H1 (cell line): Measurements from ENCODE around the gene PJVK. TPM values are rescaled to one million over a fixed set of nuclear protein-coding genes. Genes with fewer than 3 reads are reported as not detected.

Source experiments
- CTCF ChIA-PET: fragments of 300-600 bp; sonication (Branson Sonifier 250); formaldehyde crosslinking; loops from one replicate; lab custom pipeline; 2021; ENCODE audit not compliant: partially characterized antibody; lab: Charles Lee
- POLR2A ChIA-PET: fragments of 300-600 bp; sonication (Branson Sonifier 250); formaldehyde crosslinking; loops from one replicate; lab custom pipeline; 2021; ENCODE audit warnings: inconsistent platforms; ENCODE audit not compliant: partially characterized antibody; lab: Charles Lee
- DNase-seq, 2 experiments: peaks; one replicate each; pipeline versions ENCODE4 v3.0.0 to v3.0.0-alpha.2; 2010 to 2022; ENCODE audit warnings: low spot score in 2 of 2, low read depth in 1 of 2, mixed read lengths in 1 of 2
- FAIRE-seq: peaks from 2 replicates; lab custom pipeline; 2011; peaks lifted over from hg19 to GRCh38; lab: Jason Lieb, UNC
- H2AFZ ChIP-seq: 2 replicates; pipeline ENCODE4 v1.8.1; 2012; ENCODE audit warnings: low read length, inconsistent platforms
- H2AK5ac ChIP-seq: 2 replicates; pipeline ENCODE4 v1.6.1; 2013; ENCODE audit warnings: low read depth, low read length
- H2BK120ac ChIP-seq: replicated peaks from 2 replicates; pipeline ENCODE3; 2013; ENCODE audit warnings: low read depth, low read length, inconsistent platforms
- H2BK12ac ChIP-seq: 2 replicates; pipeline ENCODE4 v1.6.1; 2013; ENCODE audit warnings: low read depth, low read length
- H2BK15ac ChIP-seq: 2 replicates; pipeline ENCODE4 v1.6.1; 2013; ENCODE audit warnings: low read length
- H2BK20ac ChIP-seq: 2 replicates; pipeline ENCODE4 v1.6.1; 2013; ENCODE audit warnings: low read length
- H2BK5ac ChIP-seq: 2 replicates; pipeline ENCODE4 v1.6.1; 2013; ENCODE audit warnings: low read depth, low read length
- H3K14ac ChIP-seq: 2 replicates; pipeline ENCODE4 v1.6.1; 2013; ENCODE audit warnings: inconsistent platforms; ENCODE audit not compliant: insufficient read length
- H3K18ac ChIP-seq: 2 replicates; pipeline ENCODE4 v1.6.1; 2013; ENCODE audit warnings: low read length; ENCODE audit errors: extremely low read depth
- H3K23ac ChIP-seq: 2 replicates; pipeline ENCODE4 v1.6.1; 2013; ENCODE audit warnings: inconsistent platforms; ENCODE audit not compliant: insufficient read length
- H3K23me2 ChIP-seq: 2 replicates; pipeline ENCODE4 v1.6.1; 2013; ENCODE audit warnings: low read depth, low read length
- H3K27ac ChIP-seq: 2 replicates; pipeline ENCODE4 v1.6.1; 2011; ENCODE audit warnings: low read depth, low read length, inconsistent platforms
- H3K27me3 ChIP-seq, 4 experiments: replicated peaks in 1 of 4; 1 replicate in 1 of 4; 2 replicates in 3 of 4; pipeline versions ENCODE4 v1.6.1 to v1.8.1; 2011 to 2013; ENCODE audit warnings: low read length in 3 of 4, mild to moderate bottlenecking in 3 of 4, inconsistent platforms in 2 of 4, mixed read lengths in 2 of 4, moderate library complexity in 1 of 4; ENCODE audit not compliant: control insufficient read depth in 3 of 4, insufficient read depth in 3 of 4; ENCODE audit errors: extremely low read depth in 1 of 4
- H3K36me3 ChIP-seq, 4 experiments: 2 replicates each; pipeline versions ENCODE4 v1.6.1 to v1.8.1; 2011 to 2013; ENCODE audit warnings: mild to moderate bottlenecking in 4 of 4, low read length in 3 of 4, moderate library complexity in 2 of 4, control low read depth in 1 of 4, inconsistent platforms in 1 of 4; ENCODE audit not compliant: insufficient read depth in 4 of 4, control insufficient read depth in 2 of 4
- H3K4ac ChIP-seq: replicated peaks from 2 replicates; pipeline ENCODE3; 2013; ENCODE audit warnings: low read length, low read depth, mixed read lengths, inconsistent platforms; ENCODE audit not compliant: insufficient read length
- H3K4me1 ChIP-seq, 4 experiments: replicated peaks in 1 of 4; 1 replicate in 1 of 4; 2 replicates in 3 of 4; pipeline versions ENCODE4 v1.6.1 to v1.8.1; 2011 to 2013; ENCODE audit warnings: low read length in 3 of 4, inconsistent platforms in 2 of 4, mixed read lengths in 1 of 4; ENCODE audit not compliant: insufficient read depth in 4 of 4, control insufficient read depth in 3 of 4
- H3K4me2 ChIP-seq, 2 experiments: 2 replicates each; pipeline versions ENCODE4 v1.6.1 to v1.8.1; 2011 to 2013; ENCODE audit warnings: low read depth in 2 of 2, low read length in 2 of 2, control low read depth in 1 of 2, inconsistent platforms in 1 of 2, mild to moderate bottlenecking in 1 of 2; ENCODE audit not compliant: insufficient read depth in 1 of 2
- H3K4me3 ChIP-seq, 4 experiments: fragments of 200-600, 300-600 bp in 1 of 4; sonication (generic), shearing (Covaris generic), sonication (Bioruptor Twin) in 1 of 4; 2 replicates each; pipeline versions ENCODE4 v1.5.1 to v1.8.1; 2011 to 2016; ENCODE audit warnings: low read length in 4 of 4, low read depth in 3 of 4, control low read depth in 2 of 4, inconsistent platforms in 2 of 4, mild to moderate bottlenecking in 2 of 4, mixed read lengths in 1 of 4, moderate library complexity in 1 of 4; ENCODE audit not compliant: insufficient read depth in 2 of 4; ENCODE audit errors: extremely low read depth in 1 of 4
- H3K56ac ChIP-seq: replicated peaks from 2 replicates; pipeline ENCODE3; 2013; ENCODE audit warnings: low read depth, mild to moderate bottlenecking, mixed read lengths, low read length, inconsistent platforms; ENCODE audit not compliant: insufficient read length
- H3K79me1 ChIP-seq: 2 replicates; pipeline ENCODE4 v1.6.1; 2013; ENCODE audit warnings: low read depth, low read length, control low read depth
- H3K79me2 ChIP-seq, 2 experiments: 2 replicates each; pipeline versions ENCODE4 v1.6.1 to v1.8.1; 2012 to 2013; ENCODE audit warnings: low read length in 2 of 2, mild to moderate bottlenecking in 2 of 2, inconsistent platforms in 1 of 2; ENCODE audit not compliant: insufficient read depth in 2 of 2, control insufficient read depth in 1 of 2
- H3K9ac ChIP-seq, 4 experiments: replicated peaks in 1 of 4; 1 replicate in 1 of 4; 2 replicates in 3 of 4; pipeline versions ENCODE4 v1.6.1 to v1.8.1; 2011 to 2013; ENCODE audit warnings: low read depth in 3 of 4, low read length in 3 of 4, control low read depth in 2 of 4, mild to moderate bottlenecking in 2 of 4, moderate library complexity in 2 of 4, inconsistent platforms in 1 of 4; ENCODE audit errors: extremely low read depth in 1 of 4
- H3K9me3 ChIP-seq, 2 experiments: 2 replicates each; pipeline versions ENCODE4 v1.6.1 to v1.8.1; 2012 to 2013; ENCODE audit warnings: mild to moderate bottlenecking in 2 of 2, moderate library complexity in 2 of 2, control low read depth in 1 of 2, inconsistent platforms in 1 of 2, low read depth in 1 of 2, low read length in 1 of 2, mixed read lengths in 1 of 2; ENCODE audit not compliant: insufficient read depth in 2 of 2
- H4K20me1 ChIP-seq, 2 experiments: replicated peaks in 1 of 2; 2 replicates each; pipeline versions ENCODE3 to v1.8.1; 2011 to 2013; ENCODE audit warnings: inconsistent platforms in 2 of 2, low read length in 2 of 2, mild to moderate bottlenecking in 1 of 2; ENCODE audit not compliant: insufficient read depth in 2 of 2, control insufficient read depth in 1 of 2
- H4K5ac ChIP-seq: 2 replicates; pipeline ENCODE4 v1.6.1; 2013; ENCODE audit warnings: low read length, low read depth, mixed read lengths, inconsistent platforms; ENCODE audit not compliant: insufficient read length
- H4K8ac ChIP-seq: 2 replicates; pipeline ENCODE4 v1.8.0; 2013; ENCODE audit warnings: mild to moderate bottlenecking, moderate library complexity, low read length, inconsistent platforms; ENCODE audit not compliant: insufficient read depth; ENCODE audit errors: extremely low read depth
- H4K91ac ChIP-seq: replicated peaks from 2 replicates; pipeline ENCODE3; 2013; ENCODE audit warnings: low read length, mixed read lengths, inconsistent platforms; ENCODE audit not compliant: insufficient read length
- BCL11A ChIP-seq, 2 experiments: IDR thresholded peaks; one replicate each; pipeline ENCODE4 v1.6.1; 2011; ENCODE audit warnings: low read depth in 2 of 2, low read length in 2 of 2, mild to moderate bottlenecking in 2 of 2
- CHD1 ChIP-seq: IDR thresholded peaks from 2 replicates; pipeline ENCODE4 v1.6.1; 2012; ENCODE audit warnings: low read depth, low read length, improper control_type of control experiment
- CHD2 ChIP-seq: IDR thresholded peaks from 2 replicates; pipeline ENCODE4 v1.6.1; 2012; ENCODE audit warnings: low read length, improper control_type of control experiment
- EGR1 ChIP-seq: IDR thresholded peaks from 2 replicates; pipeline ENCODE4 v1.6.1; 2011; ENCODE audit warnings: low read depth, low read length, borderline replicate concordance
- EP300 ChIP-seq, 2 experiments: IDR thresholded peaks; 1 replicate in 1 of 2; 2 replicates in 1 of 2; pipeline ENCODE4 v1.6.1; 2011 to 2012; ENCODE audit warnings: low read depth in 2 of 2, low read length in 2 of 2, mild to moderate bottlenecking in 2 of 2, borderline replicate concordance in 1 of 2, inconsistent platforms in 1 of 2, moderate library complexity in 1 of 2
- GTF2F1 ChIP-seq: IDR thresholded peaks from 2 replicates; pipeline ENCODE4 v1.6.1; 2012; ENCODE audit warnings: low read depth, low read length, improper control_type of control experiment, borderline replicate concordance
- JUN ChIP-seq: IDR thresholded peaks from 2 replicates; pipeline ENCODE4 v1.6.1; 2011; ENCODE audit warnings: low read depth, mild to moderate bottlenecking, improper control_type of control experiment, low read length
- KDM5A ChIP-seq: fragments of 200-600 bp; IDR thresholded peaks from 2 replicates; pipeline ENCODE4 v1.7.1; 2012; ENCODE audit warnings: mild to moderate bottlenecking, low read length, inconsistent platforms, mixed read lengths
- MAX ChIP-seq: IDR thresholded peaks from 2 replicates; pipeline ENCODE4 v1.6.1; 2012; ENCODE audit warnings: inconsistent platforms
- NANOG ChIP-seq: IDR thresholded peaks from 2 replicates; pipeline ENCODE4 v1.6.1; 2011; ENCODE audit warnings: low read length, low read depth, mild to moderate bottlenecking, inconsistent platforms; ENCODE audit not compliant: insufficient read depth, poor library complexity, severe bottlenecking
- PHF8 ChIP-seq: fragments of 200-600 bp; sonication (generic); conservative IDR thresholded peaks from 2 replicates; pipeline ENCODE4 v1.7.1; 2012; ENCODE audit warnings: low read depth, mild to moderate bottlenecking, inconsistent platforms, low read length, moderate library complexity
- RAD21 ChIP-seq, 2 experiments: IDR thresholded peaks in 1 of 2; conservative IDR thresholded peaks in 1 of 2; 2 replicates each; pipeline ENCODE4 v1.6.1; 2011; ENCODE audit warnings: low read depth in 2 of 2, low read length in 2 of 2, improper control_type of control experiment in 1 of 2, inconsistent platforms in 1 of 2, mild to moderate bottlenecking in 1 of 2, moderate library complexity in 1 of 2
- SP1 ChIP-seq: IDR thresholded peaks from 2 replicates; pipeline ENCODE4 v1.6.1; 2011; ENCODE audit warnings: low read depth, low read length
- TCF12 ChIP-seq: IDR thresholded peaks from 2 replicates; pipeline ENCODE4 v1.6.1; 2011; ENCODE audit warnings: low read depth, mild to moderate bottlenecking, low read length
- WGBS, 2 experiments: shearing (Covaris generic) in 1 of 2; methylation state at CpG; one replicate each; pipeline versions ENCODE4 v1.1.6 to v1.1.7; 2013 to 2015; ENCODE audit warnings: low lambda C conversion rate in 2 of 2, mixed read lengths in 2 of 2, inconsistent platforms in 1 of 2, low coverage in 1 of 2, missing lambda C conversion rate in 1 of 2; ENCODE audit not compliant: insufficient replicate concordance in 2 of 2, insufficient coverage in 1 of 2, insufficient read length in 1 of 2; ENCODE audit errors: extremely low coverage in 1 of 2, missing lambda C conversion rate in 1 of 2; 5-methylcytosine and 5-hydroxymethylcytosine counted together
- polyA plus RNA-seq, 7 experiments: library from polyadenylated mRNA; depleted of rRNA in 3 of 7; stranded (reverse) in 5 of 7; unstranded in 2 of 7; fragments of >200 nt in 5 of 7; fragments of 200-250 nt in 2 of 7; gene quantifications; 1 replicate in 5 of 7; 2 replicates in 1 of 7; 4 replicates in 1 of 7; pipeline versions ENCODE4 v1.2.1 to v1.2.3, GENCODE V29; 2011 to 2013; ENCODE audit warnings: missing spikeins in 2 of 7, mixed read lengths in 2 of 7
- total RNA-seq: library from RNA; stranded (reverse); fragmentation: NEBNext Ultra II Directional; extraction: Animal tissue kit (Norgen Biotek cat#: 25700); gene quantifications from 2 replicates; pipeline ENCODE4 v1.2.1, GENCODE V29; 2021

Gene PJVK
- total and polyA plus RNA-seq, 2 of the 8 experiments (the other 6 are each of a cell fraction or from before 2014, with no cell fraction given) = 2.4 to 2.8 TPM

- Histone ChIP-seq H3K56ac (no peak overlapping the region), H3K4ac (no peak overlapping the region), H3K79me1 (no peaks in the 10 kb centered on the region; the same call in 1 of the 2 replicates), H2BK5ac (no peak overlapping the region), H2AK5ac (no peak overlapping the region), H2BK120ac (no peak overlapping the region), H3K27me3 (no peaks in the 10 kb centered on the region), H2BK20ac (no peak overlapping the region), H3K27ac (no peak overlapping the region), H3K9me3 (no peaks in the 10 kb centered on the region), H2BK12ac (no peak overlapping the region), H2BK15ac (no peak overlapping the region), H3K4me2 (no peak overlapping the region), H3K14ac (no peak overlapping the region), H3K36me3 (no peaks in the 10 kb centered on the region), H3K23me2 (no peaks in the 10 kb centered on the region; the same call in 1 of the 2 replicates), H4K20me1 (no peaks in the 10 kb centered on the region), H4K5ac (no peak overlapping the region), H3K4me3 (no peak overlapping the region), H3K23ac (no peak overlapping the region), H3K4me1 (peaks cover 0 to 2% (median 0%) of the 10 kb centered on the region in 4 experiments; a peak in 1 of 7 replicates), H3K79me2 (no peaks in the 10 kb centered on the region), H4K8ac (no peak overlapping the region), H3K9ac (no peak overlapping the region), H2AFZ (no peak overlapping the region), H4K91ac (no peak overlapping the region), H3K18ac (no peak overlapping the region)
- POLR2A ChIA-PET = interaction anchor here (1.1 to 2.4 kb wide), 4 partner anchors 10 to 33 kb away, joined by 3 to 8 read pairs (median 6); partner anchors contain the start of genes PJVK and PRKRA
- CTCF ChIA-PET = interaction anchor here (0.6 to 7.9 kb wide), 15 partner anchors 10 to 431 kb away, joined by 3 to 61 read pairs (median 3); partner anchors contain the start of gene RBM45
- no peak for DNase-seq
- 75% methylated on average over 1 of the region's 1 CpG; no CpG with 5 or more reads in 1 of the 2 experiments for WGBS, 2 experiments
- FAIRE-seq = no peak
- TF ChIP-seq KDM5A = no peak
- no peak for TF ChIP-seq MAX
- no peak for TF ChIP-seq EGR1
- TF ChIP-seq RAD21 (IDR thresholded peaks at IDR 0.05 in 1 of 2, conservative IDR thresholded peaks at IDR 0.05 in 1 of 2; ENCODE audit: low read depth in 2 of 2, low read length in 2 of 2) = no peak
- no peak for TF ChIP-seq PHF8
- TF ChIP-seq CHD1 = no peak
- no peak for TF ChIP-seq EP300 (IDR thresholded peaks at IDR 0.05; ENCODE audit: borderline replicate concordance in 1 of 2, low read depth in 2 of 2, low read length in 2 of 2)
- TF ChIP-seq CHD2 = no peak
- TF ChIP-seq BCL11A (IDR thresholded peaks at IDR 0.05; ENCODE audit: low read depth in 2 of 2, low read length in 2 of 2) = no peak
- TF ChIP-seq GTF2F1 = no peak
- TF ChIP-seq JUN = no peak
- TF ChIP-seq TCF12 = no peak
- TF ChIP-seq NANOG = no peak
- TF ChIP-seq SP1 = no peak
Observed at GRCh38 chr2:178418426-178418825, 32.8 kb upstream of the PJVK start.
